Tibial artery (tissue), 4 donors: ENCODE measurements around the gene VANGL2.

Source experiments
- DNase-seq, 2 donors: peaks; one replicate each; pipeline ENCODE4 v3.0.0-alpha.2; 2019
- H3K27ac ChIP-seq, 2 donors: fragments of 200-600 bp; sonication (generic) in 1 of 2; 1 replicate in 1 of 2; 2 replicates in 1 of 2; pipeline ENCODE4 v1.5.1; 2018 to 2019; ENCODE audit warnings: mild to moderate bottlenecking in 1 of 2
- H3K27me3 ChIP-seq, 2 donors: fragments of 200-600 bp; sonication (generic) in 1 of 2; one replicate each; pipeline versions ENCODE4 v1.5.1 to v1.6.0; 2016 to 2019
- H3K36me3 ChIP-seq, 3 donors: fragments of 200-600 bp; sonication (generic) in 2 of 3; one replicate each; pipeline ENCODE4 v1.5.1; 2016 to 2019; ENCODE audit warnings: mild to moderate bottlenecking in 2 of 3
- H3K4me1 ChIP-seq, 4 donors: fragments of 200-600 bp; sonication (generic) in 2 of 4; 1 replicate in 3 of 4; 2 replicates in 1 of 4; pipeline ENCODE4 v1.5.1; 2016 to 2019
- H3K4me3 ChIP-seq, 2 donors: fragments of 200-600 bp; sonication (generic) in 1 of 2; 1 replicate in 1 of 2; 2 replicates in 1 of 2; pipeline ENCODE4 v1.5.1; 2018 to 2019; ENCODE audit warnings: mild to moderate bottlenecking in 2 of 2
- H3K9me3 ChIP-seq, 3 donors: fragments of 200-600 bp; sonication (generic) in 1 of 3; one replicate each; pipeline ENCODE4 v1.5.1; 2016 to 2019
- CTCF ChIP-seq, 2 experiments: fragments of 200-600 bp in 1 of 2; fragments of 450-650 bp in 1 of 2; IDR thresholded peaks; one replicate each; pipeline ENCODE4 v1.5.1; 2017 to 2019; ENCODE audit warnings: antibody characterized with exemption in 2 of 2, mild to moderate bottlenecking in 1 of 2, moderate library complexity in 1 of 2
- intact Hi-C: fragments of 100-400 bp; cut with DNase I; formaldehyde crosslinking; loops from one replicate; pipeline ENCODE4 v1.15.0; 2023; ENCODE audit warnings: low total_unique reads

The VANGL2 gene

GRCh38 chr1:160466961-160467360 is 66.6 kb downstream of the VANGL2 start:
- TF ChIP-seq CTCF (IDR thresholded peaks at IDR 0.05): no peak
- H3K27ac ChIP-seq: no peak overlapping the region
- H3K4me1 ChIP-seq: no peaks in the 10 kb centered on the region
- intact Hi-C loops: no loop called here
- H3K4me3 ChIP-seq: no peak overlapping the region
- H3K27me3 ChIP-seq: no peaks in the 10 kb centered on the region
- DNase-seq: no peak
- no peaks in the 10 kb centered on the region for H3K36me3 ChIP-seq
- no peaks in the 10 kb centered on the region for H3K9me3 ChIP-seq

GRCh38 chr1:160467576-160467975 is 67.2 kb downstream of the VANGL2 start:
- Histone ChIP-seq H3K27ac (no peak overlapping the region), H3K9me3 (no peaks in the 10 kb centered on the region), H3K36me3 (no peaks in the 10 kb centered on the region), H3K4me3 (no peak overlapping the region), H3K27me3 (no peaks in the 10 kb centered on the region), H3K4me1 (no peaks in the 10 kb centered on the region)
- no peak for DNase-seq
- TF ChIP-seq CTCF (IDR thresholded peaks at IDR 0.05): no peak
- intact Hi-C loops: no loop called here

GRCh38 chr1:160471253-160471652 is 70.9 kb downstream of the VANGL2 start:
- no peaks in the 10 kb centered on the region for H3K36me3 ChIP-seq
- H3K4me3 ChIP-seq: no peak overlapping the region
- no peaks in the 10 kb centered on the region for H3K4me1 ChIP-seq
- intact Hi-C loops: no loop called here
- no peaks in the 10 kb centered on the region for H3K27me3 ChIP-seq
- DNase-seq: no peak
- H3K9me3 ChIP-seq: no peaks in the 10 kb centered on the region
- no peak overlapping the region for H3K27ac ChIP-seq
- TF ChIP-seq CTCF (IDR thresholded peaks at IDR 0.05): no peak

- H3K27me3 ChIP-seq: no peaks in the 10 kb centered on the region
- DNase-seq: no peak
- no peak overlapping the region for H3K27ac ChIP-seq
- intact Hi-C loops: no loop called here
- H3K36me3 ChIP-seq: no peaks in the 10 kb centered on the region
- H3K4me3 ChIP-seq: no peak overlapping the region
- no peak for TF ChIP-seq CTCF (IDR thresholded peaks at IDR 0.05)
- H3K4me1 ChIP-seq: no peaks in the 10 kb centered on the region
- no peaks in the 10 kb centered on the region for H3K9me3 ChIP-seq
These were observed 71.7 kb downstream of the VANGL2 start for GRCh38 chr1:160472112-160472511.

GRCh38 chr1:160474392-160475242 is 74.3 kb downstream of the VANGL2 start:
- Histone ChIP-seq H3K27ac (no peak overlapping the region), H3K4me1 (no peaks in the 10 kb centered on the region), H3K27me3 (no peaks in the 10 kb centered on the region), H3K9me3 (no peaks in the 10 kb centered on the region), H3K4me3 (no peak overlapping the region), H3K36me3 (no peaks in the 10 kb centered on the region)
- no peak for TF ChIP-seq CTCF (IDR thresholded peaks at IDR 0.05)
- intact Hi-C loops: no loop called here
- DNase-seq: no peak
